SK-N-SH treated with all-trans-retinoic acid at 6 μM for 48 hours (cell line): ENCODE measurements around the gene CEP85.

Experiments
- ATAC-seq: fragments of 200-7000 bp; cut with Tn5 transposase; 3 replicates; pipeline ENCODE4 v1.9.1; 2020; ENCODE audit warnings: mild to moderate bottlenecking, moderate library complexity
- ARNTL ChIP-seq: fragments of 450-650 bp; formaldehyde crosslinking; IDR thresholded peaks from 2 replicates; pipeline ENCODE4 v1.5.0; 2020; ENCODE audit warnings: low read depth, mild to moderate bottlenecking, moderate library complexity, borderline replicate concordance
- BACH2 ChIP-seq: fragments of 250-450 bp; sonication (Bioruptor Pico); IDR thresholded peaks from 2 replicates; pipeline ENCODE4 v1.9.0; 2021; ENCODE audit warnings: mild to moderate bottlenecking, borderline replicate concordance
- CREB5 ChIP-seq: fragments of 250-450 bp; sonication (Bioruptor Pico); IDR thresholded peaks from 2 replicates; pipeline ENCODE4 v1.5.1; 2020; ENCODE audit warnings: low read depth, mild to moderate bottlenecking, moderate library complexity
- CSDC2 ChIP-seq: fragments of 250-450 bp; sonication (Bioruptor Pico); IDR thresholded peaks from 2 replicates; pipeline ENCODE4 v1.5.0; 2020; ENCODE audit warnings: mild to moderate bottlenecking, moderate library complexity
- ESRRG ChIP-seq: fragments of 250-450 bp; sonication (Bioruptor Pico); IDR thresholded peaks from 2 replicates; pipeline ENCODE4 v1.6.1; 2021; ENCODE audit warnings: mild to moderate bottlenecking
- GLIS3 ChIP-seq: fragments of 250-450 bp; sonication (Bioruptor Pico); IDR thresholded peaks from 2 replicates; pipeline ENCODE4 v1.5.0; 2020; ENCODE audit warnings: mild to moderate bottlenecking, moderate library complexity
- ISL1 ChIP-seq: fragments of 250-450 bp; sonication (Bioruptor Pico); IDR thresholded peaks from 2 replicates; pipeline ENCODE4 v2.1.2; 2022; ENCODE audit warnings: mild to moderate bottlenecking, moderate library complexity
- OSR1 ChIP-seq: fragments of 250-450 bp; sonication (Bioruptor Pico); IDR thresholded peaks from 2 replicates; pipeline ENCODE4 v1.8.0; 2022; ENCODE audit warnings: moderate library complexity, mild to moderate bottlenecking, inconsistent platforms
- POU6F1 ChIP-seq: fragments of 250-450 bp; sonication (Bioruptor Pico); IDR thresholded peaks from 2 replicates; pipeline ENCODE4 v1.8.0; 2021; ENCODE audit warnings: low read depth, mild to moderate bottlenecking, moderate library complexity, borderline replicate concordance
- PPARA ChIP-seq: fragments of 250-450 bp; sonication (Bioruptor Pico); IDR thresholded peaks from 2 replicates; pipeline ENCODE4 v1.5.0; 2020; ENCODE audit warnings: mild to moderate bottlenecking, borderline replicate concordance
- RARB ChIP-seq: fragments of 250-450 bp; sonication (Bioruptor Pico); IDR thresholded peaks from 2 replicates; pipeline ENCODE4 v1.8.0; 2021; ENCODE audit warnings: mild to moderate bottlenecking, moderate library complexity
- SNAI2 ChIP-seq: fragments of 250-450 bp; sonication (Bioruptor Pico); IDR thresholded peaks from 2 replicates; pipeline ENCODE4 v1.5.0; 2020; ENCODE audit warnings: mild to moderate bottlenecking, moderate library complexity
- TCF4 ChIP-seq: fragments of 250-450 bp; sonication (Bioruptor Pico); IDR thresholded peaks from 2 replicates; pipeline ENCODE4 v1.8.0; 2021; ENCODE audit warnings: mild to moderate bottlenecking, moderate library complexity, borderline replicate concordance
- TOX ChIP-seq: fragments of 250-450 bp; sonication (Bioruptor Pico); IDR thresholded peaks from 2 replicates; pipeline ENCODE4 v1.8.0; 2021; ENCODE audit warnings: mild to moderate bottlenecking, moderate library complexity, borderline replicate concordance
- ZC3H10 ChIP-seq: fragments of 250-450 bp; sonication (Bioruptor Pico); IDR thresholded peaks from 2 replicates; pipeline ENCODE4 v1.5.1; 2021; ENCODE audit warnings: mild to moderate bottlenecking, moderate library complexity
- ZFP30 ChIP-seq: fragments of 450-650 bp; formaldehyde crosslinking; IDR thresholded peaks from 2 replicates; pipeline ENCODE4 v1.5.0; 2022; ENCODE audit warnings: mild to moderate bottlenecking, moderate library complexity
- ZNF565 ChIP-seq: fragments of 450-650 bp; formaldehyde crosslinking; conservative IDR thresholded peaks from 2 replicates; pipeline ENCODE4 v1.5.0; 2020; ENCODE audit warnings: low read depth, mild to moderate bottlenecking, moderate library complexity
- ZNF70 ChIP-seq: fragments of 450-650 bp; formaldehyde crosslinking; IDR thresholded peaks from 2 replicates; pipeline ENCODE4 v1.5.0; 2020; ENCODE audit warnings: mild to moderate bottlenecking, moderate library complexity
- ZNF8 ChIP-seq: fragments of 450-650 bp; formaldehyde crosslinking; IDR thresholded peaks from 2 replicates; pipeline ENCODE4 v1.5.0; 2020; ENCODE audit warnings: mild to moderate bottlenecking, moderate library complexity
- TF ChIP-seq, protein P1 (sequence below): fragments of 250-450 bp; sonication (Bioruptor Pico); IDR thresholded peaks from 2 replicates; pipeline ENCODE4 v1.5.0; 2020; ENCODE audit warnings: mild to moderate bottlenecking, moderate library complexity
- TF ChIP-seq, protein P2 (sequence below): fragments of 250-450 bp; sonication (Bioruptor Pico); IDR thresholded peaks from 2 replicates; pipeline ENCODE4 v1.5.1; 2021; ENCODE audit warnings: mild to moderate bottlenecking, moderate library complexity
- TF ChIP-seq, protein P3 (sequence below): fragments of 250-450 bp; sonication (Bioruptor Pico); IDR thresholded peaks from 2 replicates; pipeline ENCODE4 v1.8.0; 2020; ENCODE audit warnings: mild to moderate bottlenecking, moderate library complexity, borderline replicate concordance

The CEP85 gene

DNA sequence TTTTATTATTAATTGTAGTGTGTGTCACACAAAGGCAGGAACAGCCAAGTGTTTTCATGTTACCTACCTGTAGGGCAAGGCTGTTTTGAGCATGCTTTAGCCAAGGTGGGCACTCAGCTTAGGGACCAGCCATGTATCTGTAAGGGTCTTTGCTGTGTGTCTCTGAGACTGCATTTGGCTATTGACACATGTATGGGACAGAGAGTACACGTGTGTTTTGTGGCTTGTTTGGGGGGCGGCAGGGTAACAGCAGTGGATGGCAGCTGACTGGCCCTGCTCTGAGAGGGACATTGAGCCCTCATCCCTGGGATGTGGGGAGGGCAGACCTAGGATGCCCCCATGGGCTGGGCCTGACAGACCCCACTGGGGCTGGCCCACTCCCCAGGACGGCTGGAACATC, 36.7 kb upstream of the CEP85 start:
- no peak for ATAC-seq
- TF ChIP-seq RARB (CRISPR knock-in tag) (no peak), ESRRG (CRISPR knock-in tag) (no peak), BACH2 (no peak), ZNF70 (no peak), ZFP30 (CRISPR knock-in tag) (no peak), PPARA (CRISPR knock-in tag) (no peak), ZC3H10 (CRISPR knock-in tag) (no peak), SNAI2 (CRISPR knock-in tag) (no peak), ZNF8 (CRISPR knock-in tag) (no peak), OSR1 (CRISPR knock-in tag) (no peak), CSDC2 (CRISPR knock-in tag) (no peak), CREB5 (CRISPR knock-in tag) (no peak), ZNF565 (no peak), TCF4 (CRISPR knock-in tag) (no peak)
- TF ChIP-seq, protein P1, sequence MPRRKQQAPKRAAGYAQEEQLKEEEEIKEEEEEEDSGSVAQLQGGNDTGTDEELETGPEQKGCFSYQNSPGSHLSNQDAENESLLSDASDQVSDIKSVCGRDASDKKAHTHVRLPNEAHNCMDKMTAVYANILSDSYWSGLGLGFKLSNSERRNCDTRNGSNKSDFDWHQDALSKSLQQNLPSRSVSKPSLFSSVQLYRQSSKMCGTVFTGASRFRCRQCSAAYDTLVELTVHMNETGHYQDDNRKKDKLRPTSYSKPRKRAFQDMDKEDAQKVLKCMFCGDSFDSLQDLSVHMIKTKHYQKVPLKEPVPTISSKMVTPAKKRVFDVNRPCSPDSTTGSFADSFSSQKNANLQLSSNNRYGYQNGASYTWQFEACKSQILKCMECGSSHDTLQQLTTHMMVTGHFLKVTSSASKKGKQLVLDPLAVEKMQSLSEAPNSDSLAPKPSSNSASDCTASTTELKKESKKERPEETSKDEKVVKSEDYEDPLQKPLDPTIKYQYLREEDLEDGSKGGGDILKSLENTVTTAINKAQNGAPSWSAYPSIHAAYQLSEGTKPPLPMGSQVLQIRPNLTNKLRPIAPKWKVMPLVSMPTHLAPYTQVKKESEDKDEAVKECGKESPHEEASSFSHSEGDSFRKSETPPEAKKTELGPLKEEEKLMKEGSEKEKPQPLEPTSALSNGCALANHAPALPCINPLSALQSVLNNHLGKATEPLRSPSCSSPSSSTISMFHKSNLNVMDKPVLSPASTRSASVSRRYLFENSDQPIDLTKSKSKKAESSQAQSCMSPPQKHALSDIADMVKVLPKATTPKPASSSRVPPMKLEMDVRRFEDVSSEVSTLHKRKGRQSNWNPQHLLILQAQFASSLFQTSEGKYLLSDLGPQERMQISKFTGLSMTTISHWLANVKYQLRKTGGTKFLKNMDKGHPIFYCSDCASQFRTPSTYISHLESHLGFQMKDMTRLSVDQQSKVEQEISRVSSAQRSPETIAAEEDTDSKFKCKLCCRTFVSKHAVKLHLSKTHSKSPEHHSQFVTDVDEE (CRISPR knock-in tag): no peak
- TF ChIP-seq, protein P2, sequence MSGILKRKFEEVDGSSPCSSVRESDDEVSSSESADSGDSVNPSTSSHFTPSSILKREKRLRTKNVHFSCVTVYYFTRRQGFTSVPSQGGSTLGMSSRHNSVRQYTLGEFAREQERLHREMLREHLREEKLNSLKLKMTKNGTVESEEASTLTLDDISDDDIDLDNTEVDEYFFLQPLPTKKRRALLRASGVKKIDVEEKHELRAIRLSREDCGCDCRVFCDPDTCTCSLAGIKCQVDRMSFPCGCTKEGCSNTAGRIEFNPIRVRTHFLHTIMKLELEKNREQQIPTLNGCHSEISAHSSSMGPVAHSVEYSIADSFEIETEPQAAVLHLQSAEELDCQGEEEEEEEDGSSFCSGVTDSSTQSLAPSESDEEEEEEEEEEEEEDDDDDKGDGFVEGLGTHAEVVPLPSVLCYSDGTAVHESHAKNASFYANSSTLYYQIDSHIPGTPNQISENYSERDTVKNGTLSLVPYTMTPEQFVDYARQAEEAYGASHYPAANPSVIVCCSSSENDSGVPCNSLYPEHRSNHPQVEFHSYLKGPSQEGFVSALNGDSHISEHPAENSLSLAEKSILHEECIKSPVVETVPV: no peak

DNA sequence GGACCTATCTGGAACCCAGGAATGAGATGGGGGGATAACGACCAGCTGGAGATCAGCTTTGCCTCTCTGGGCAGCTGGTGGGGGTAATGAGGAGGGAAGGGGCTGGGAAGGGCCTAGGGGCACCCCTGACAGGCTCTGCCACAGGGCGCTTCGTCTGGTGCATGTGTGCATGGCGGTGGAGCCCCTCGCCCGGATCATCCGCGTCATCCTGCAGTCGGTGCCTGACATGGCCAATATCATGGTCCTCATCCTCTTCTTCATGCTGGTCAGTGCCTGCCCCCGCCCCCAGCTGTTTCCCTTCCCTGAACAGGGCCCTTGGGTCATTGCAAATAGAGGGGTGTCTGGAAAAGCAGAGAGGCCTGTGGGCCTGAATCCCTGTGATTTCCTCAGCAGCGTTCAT, 36.2 kb upstream of the CEP85 start:
- no peak for TF ChIP-seq ARNTL (CRISPR knock-in tag)
- TF ChIP-seq OSR1 (CRISPR knock-in tag): no peak
- TF ChIP-seq, protein P2: no peak
- no peak for TF ChIP-seq ZC3H10 (CRISPR knock-in tag)
- ATAC-seq: no peak

- no peak for ATAC-seq
- TF ChIP-seq CSDC2 (CRISPR knock-in tag): no peak
- TF ChIP-seq, protein P3, sequence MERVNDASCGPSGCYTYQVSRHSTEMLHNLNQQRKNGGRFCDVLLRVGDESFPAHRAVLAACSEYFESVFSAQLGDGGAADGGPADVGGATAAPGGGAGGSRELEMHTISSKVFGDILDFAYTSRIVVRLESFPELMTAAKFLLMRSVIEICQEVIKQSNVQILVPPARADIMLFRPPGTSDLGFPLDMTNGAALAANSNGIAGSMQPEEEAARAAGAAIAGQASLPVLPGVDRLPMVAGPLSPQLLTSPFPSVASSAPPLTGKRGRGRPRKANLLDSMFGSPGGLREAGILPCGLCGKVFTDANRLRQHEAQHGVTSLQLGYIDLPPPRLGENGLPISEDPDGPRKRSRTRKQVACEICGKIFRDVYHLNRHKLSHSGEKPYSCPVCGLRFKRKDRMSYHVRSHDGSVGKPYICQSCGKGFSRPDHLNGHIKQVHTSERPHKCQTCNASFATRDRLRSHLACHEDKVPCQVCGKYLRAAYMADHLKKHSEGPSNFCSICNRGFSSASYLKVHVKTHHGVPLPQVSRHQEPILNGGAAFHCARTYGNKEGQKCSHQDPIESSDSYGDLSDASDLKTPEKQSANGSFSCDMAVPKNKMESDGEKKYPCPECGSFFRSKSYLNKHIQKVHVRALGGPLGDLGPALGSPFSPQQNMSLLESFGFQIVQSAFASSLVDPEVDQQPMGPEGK (CRISPR knock-in tag): no peak
- TF ChIP-seq TOX: no peak
- TF ChIP-seq POU6F1 (CRISPR knock-in tag): no peak
- TF ChIP-seq GLIS3: no peak
- no peak for TF ChIP-seq ESRRG (CRISPR knock-in tag)
- no peak for TF ChIP-seq RARB (CRISPR knock-in tag)
- no peak for TF ChIP-seq CREB5 (CRISPR knock-in tag)
- no peak for TF ChIP-seq ZNF8 (CRISPR knock-in tag)
- TF ChIP-seq ZNF70: no peak
- TF ChIP-seq, protein P2: no peak
- TF ChIP-seq ZC3H10 (CRISPR knock-in tag): no peak
- no peak for TF ChIP-seq ISL1 (CRISPR knock-in tag)
- no peak for TF ChIP-seq ZFP30 (CRISPR knock-in tag)
Observed at GRCh38 chr1:26200413-26200812, 33.6 kb upstream of the CEP85 start.
